Renal cortical epithelial cell (primary cell): ENCODE data around the gene PIK3AP1. TPM values are rescaled to one million over a fixed set of nuclear protein-coding genes. Genes with fewer than 3 reads are reported as not detected.
"Not testable (repeated sequence)": the region's sequence is repeated elsewhere in the genome, so short reads cannot be mapped to it uniquely, and the experiment has no call there.

Source experiments
- DNase-seq: peaks from one replicate; pipeline ENCODE4 v3.0.0-alpha.2; 2011; ENCODE audit warnings: low read depth
- total RNA-seq: library from RNA; depleted of rRNA; stranded (reverse); fragments of >200 nt; gene quantifications from 2 replicates; pipeline ENCODE4 v1.2.3, GENCODE V29; 2014

Gene PIK3AP1
- total RNA-seq, 1 donor from 2014 or later = 5.4 TPM

DNA sequence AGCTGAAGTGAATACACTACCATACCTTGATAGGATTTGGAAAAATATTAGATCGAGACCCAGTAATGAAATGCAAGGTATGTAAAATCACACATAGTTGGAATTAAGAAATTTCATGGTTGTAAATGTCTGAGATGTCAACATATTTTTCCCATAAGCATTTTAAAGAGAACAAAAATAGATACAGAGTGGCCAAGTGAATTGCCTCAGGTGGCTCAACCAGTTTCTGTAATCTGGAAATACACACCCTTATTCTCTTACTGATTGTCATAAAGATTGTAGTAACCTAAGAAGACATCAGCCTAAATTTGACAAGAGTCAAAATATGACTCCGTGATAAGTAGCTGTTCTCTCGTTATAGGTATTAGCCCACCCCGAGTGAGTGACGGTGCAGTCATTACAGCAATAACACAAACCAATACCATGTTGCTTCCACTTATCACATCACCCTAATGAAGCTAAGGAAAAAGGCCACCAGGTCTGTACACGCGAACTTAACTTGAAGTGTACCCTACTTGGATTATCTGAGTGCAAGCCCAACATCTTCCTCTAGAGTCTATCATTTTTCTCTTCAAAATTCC, 23.4 kb downstream of the PIK3AP1 start:
- no peak for DNase-seq

DNA sequence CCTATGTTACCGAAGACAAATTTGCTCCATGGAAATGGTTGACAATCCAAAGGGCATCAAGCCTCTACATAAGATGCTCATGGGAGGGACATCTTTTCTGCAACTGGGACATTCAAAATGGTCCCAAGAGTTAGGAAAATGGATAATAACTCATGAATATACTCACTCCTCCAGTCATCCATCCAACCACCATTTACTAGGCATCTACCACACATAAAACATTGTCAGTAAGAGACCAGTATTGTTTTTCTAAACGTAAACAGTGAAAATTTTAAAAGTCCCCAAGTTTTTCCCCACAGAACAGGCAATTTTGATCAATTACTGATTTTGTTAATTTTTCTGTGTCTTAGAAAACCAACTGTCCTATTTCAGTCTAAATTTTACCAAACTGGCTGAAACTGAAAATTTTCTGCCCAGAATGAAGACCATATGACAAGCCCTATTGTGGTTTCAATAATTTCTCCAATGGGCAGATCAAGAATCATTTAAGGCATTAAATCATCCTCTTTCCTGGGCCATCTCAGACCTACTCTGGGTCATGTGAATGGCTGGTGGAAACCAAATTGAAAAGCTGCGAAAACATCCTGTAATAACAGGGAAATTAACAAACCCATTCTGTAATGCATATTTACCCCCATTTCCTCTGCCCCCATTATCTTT, 24.2 kb downstream of the PIK3AP1 start:
- DNase-seq = no peak

DNA sequence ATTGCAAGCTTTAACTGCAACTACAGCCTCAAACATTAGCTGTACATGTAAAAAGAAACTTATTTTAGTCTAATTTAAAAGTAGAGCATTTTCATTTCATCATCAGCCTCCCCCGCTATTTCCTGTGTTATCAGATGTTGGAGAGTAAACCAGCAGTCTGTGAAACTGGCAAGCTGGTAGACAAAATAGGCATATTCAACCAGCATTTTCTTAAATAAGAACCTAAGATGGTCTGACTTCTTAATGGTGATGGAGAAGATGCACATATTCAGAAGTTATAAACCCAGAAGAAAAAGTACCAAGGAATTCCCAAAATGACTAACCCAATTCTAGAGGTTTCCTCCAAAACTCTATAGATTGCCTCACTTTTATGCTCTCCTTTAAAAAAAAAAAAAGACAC, 24.9 kb downstream of the PIK3AP1 start:
- DNase-seq = no peak

DNA sequence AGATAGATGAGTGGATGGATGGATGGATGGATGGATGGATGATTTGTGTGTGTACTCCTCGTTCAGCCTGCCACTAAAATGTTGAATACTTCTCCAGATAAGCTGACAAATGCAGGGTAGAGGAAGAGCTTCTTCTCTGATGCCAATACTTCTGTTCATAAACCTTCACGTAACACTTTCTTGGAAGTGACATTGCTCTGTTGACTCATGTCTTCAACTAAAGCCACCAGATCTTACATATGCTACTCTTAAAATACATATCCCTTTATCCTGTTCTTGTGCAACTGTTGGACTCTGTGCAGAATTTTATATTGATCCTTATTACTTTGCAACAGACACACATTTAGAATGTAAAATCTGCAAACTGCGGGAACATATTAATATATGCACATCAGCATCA, 26.9 kb downstream of the PIK3AP1 start:
- no peak for DNase-seq

DNA sequence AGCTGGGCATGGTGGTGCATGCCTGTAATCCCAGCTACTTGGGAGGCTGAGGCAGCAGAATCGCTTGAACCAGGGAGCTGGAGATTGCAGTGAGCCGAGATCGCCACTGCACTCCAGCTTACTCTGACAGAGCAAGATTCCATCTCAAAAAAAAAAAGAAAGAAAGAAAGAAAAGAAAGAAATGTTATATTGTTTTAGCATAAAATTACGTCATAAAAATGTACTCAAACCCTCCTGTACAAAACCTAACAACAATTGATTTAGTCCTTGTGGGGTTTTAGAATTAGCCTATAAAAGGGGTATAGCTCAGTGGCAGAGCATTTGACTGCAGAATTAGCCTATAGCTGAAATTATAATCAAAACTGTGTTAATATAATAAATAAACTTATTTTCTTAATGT, 27.9 kb downstream of the PIK3AP1 start:
- DNase-seq = no peak

DNA sequence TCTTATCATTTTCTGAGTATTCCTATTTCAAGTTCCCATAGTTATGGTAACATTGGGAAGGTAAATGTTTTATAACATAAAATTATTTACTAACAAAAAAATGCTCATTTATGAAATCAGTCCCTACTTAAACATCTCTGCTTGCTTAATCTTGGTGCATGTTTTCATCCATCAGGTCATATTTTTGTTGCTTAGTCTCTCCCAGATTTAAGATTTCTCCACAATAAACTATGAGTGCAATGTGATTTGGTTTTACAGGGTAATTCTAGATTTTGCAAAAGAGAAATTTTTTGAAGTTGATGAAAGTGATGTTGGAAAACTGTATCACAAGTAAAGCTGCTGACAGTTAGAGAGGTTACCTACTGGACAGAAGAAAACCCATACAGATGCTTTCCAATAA, 28.6 kb downstream of the PIK3AP1 start:
- DNase-seq = no peak

DNA sequence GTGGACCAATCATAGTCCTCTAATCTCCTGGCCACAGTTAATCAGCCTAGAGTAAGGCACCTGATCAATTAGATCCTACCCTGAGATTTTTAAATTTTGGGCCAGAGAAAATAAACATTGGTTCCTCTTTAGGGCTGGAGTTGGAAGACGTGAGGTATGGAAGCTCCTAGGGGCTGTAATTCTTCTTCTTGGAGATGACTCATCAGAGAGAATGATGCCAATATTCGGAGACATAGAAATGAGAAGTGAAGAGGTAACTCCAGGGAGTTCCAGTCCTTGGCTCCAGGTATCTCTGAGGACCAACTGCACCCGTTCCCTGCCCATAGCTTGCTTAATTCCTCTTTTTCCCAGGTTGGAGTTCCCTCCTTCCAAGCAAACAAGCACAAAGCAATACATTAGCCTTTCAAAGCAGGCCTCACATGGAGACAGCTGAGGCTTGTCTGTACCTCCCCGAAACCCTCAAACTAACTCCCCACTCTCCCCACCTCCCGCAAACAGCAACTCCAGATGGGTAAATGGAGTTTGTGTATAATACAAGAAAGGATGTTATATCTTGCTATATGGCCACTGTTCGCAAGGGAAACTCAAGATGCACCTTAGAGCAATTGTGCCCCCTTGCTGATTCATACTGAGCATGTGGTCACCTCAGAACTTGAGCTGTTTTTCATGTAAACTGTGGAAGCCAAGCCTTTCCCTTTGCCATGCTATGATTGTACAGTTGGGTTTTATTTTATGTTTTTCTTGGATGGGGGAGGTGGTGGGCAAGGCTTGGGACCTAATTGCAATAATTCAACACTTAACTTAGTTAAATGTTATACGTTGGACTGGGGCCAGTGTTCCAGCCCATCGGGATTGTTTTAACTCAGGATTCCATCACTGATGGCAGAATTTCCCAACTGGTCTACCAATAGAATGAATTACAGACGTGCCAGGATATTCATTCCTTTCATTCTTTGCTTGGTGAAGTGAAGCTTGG, 29.3 kb downstream of the PIK3AP1 start:
- peak; percentile 81 for DNase-seq

DNA sequence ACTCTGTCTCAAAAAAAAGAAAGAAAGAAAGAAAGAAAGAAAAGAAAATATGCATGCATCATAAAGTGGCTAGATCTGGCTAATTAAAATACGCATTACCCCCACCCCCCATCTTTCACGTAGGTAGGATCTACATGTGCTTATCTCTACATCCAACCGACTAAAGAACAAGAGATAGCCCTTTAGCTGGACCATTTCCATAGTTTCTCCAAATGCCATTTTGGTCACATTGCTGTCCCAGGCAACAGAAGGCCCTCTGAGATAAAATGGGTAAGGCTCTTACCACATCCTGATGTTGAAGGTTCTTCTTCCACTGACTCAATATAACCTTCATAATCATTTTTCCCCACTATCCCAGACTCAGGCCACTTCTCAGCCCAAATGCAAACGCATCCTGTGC, 31.5 kb downstream of the PIK3AP1 start:
- no peak for DNase-seq

DNA sequence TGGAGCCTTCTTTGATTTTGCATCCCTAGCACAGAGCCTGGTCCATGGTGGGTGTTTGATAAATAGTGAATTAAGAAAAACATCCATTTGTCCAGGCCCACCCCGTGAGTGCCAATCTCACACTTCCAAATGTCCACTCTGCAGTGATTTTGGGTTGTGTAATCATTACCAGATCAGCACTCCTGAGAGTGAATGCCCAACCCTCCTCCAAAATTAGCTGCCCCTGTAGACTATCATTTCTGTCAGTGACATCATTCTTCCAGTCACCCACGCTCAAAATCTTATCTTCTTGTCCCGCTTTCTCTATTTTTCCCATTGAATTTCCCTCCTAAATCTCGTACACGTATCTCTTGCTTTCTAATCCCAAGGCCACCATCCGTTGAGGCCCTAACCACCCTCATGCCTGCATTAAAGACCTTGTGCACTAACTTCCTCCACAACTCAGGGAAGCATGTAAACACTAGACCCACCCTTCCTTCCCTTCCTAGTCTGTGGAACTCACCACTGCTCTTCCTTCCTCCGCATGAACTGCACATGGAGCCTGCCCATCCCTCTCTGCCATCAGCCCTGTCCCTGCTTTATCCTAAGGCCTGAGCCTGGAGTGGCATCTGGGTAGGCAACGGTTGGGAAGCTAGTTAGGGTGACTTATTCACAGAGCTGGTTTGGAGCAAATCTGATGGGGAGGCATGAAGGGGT, 32.8 kb downstream of the PIK3AP1 start:
- no peak for DNase-seq

DNA sequence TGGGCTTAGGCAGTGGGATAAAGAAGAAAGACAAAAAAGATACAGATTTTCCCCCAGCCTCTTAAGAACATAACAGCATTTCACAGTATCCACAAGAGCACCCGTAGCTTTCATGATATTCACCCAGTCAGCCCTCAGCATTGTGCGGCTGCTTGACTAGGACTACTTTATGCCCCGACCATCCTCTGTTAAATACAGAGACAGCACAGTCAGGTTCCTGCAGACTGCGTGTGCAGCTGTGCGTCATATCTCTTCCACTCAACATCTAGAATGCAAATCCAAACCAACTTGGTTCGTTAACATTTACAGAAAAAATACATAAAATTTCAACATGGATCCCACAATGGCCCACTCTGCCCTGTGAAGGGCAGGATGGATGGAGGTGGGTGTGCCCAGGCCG, 33.8 kb downstream of the PIK3AP1 start:
- no peak for DNase-seq

DNA sequence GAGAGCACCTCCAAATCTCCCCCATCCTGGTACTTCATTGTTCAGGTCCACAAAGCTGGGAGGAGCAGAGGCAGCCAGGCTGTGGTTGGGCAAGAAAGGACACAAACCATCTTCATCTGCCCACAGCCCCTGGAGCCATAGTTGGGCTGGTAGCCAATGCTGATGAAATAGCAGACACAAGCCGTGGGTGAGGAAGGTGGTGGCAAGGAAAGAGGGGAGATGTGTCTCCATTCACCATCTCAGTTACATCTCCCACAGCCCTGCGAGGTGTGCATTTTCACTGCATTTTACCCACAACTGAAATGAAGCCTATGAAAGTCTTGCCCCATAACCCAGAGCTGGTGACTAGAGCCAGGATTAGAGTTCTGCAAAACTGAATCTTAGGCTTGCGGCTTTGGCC, 35.0 kb downstream of the PIK3AP1 start:
- DNase-seq = peak; percentile 33

DNA sequence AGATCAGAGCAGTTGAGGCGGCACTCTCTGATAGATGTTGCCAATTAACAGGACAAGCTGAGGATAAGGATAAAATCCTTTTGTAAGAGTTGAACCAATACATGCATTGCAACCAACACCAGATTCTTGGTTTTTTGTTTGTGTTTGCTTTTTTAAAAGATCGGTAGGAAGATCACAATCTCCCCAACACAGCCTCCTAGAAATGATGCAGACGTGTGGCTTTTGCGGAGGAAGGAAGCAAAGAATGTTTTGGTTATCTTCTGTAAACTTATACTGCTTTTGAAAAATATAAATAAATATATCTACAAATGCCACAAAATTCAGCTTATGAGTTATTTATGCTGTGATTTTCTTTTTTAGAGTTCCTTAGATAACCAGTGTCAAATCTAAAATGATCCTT, 35.5 kb downstream of the PIK3AP1 start:
- DNase-seq = no peak

DNA sequence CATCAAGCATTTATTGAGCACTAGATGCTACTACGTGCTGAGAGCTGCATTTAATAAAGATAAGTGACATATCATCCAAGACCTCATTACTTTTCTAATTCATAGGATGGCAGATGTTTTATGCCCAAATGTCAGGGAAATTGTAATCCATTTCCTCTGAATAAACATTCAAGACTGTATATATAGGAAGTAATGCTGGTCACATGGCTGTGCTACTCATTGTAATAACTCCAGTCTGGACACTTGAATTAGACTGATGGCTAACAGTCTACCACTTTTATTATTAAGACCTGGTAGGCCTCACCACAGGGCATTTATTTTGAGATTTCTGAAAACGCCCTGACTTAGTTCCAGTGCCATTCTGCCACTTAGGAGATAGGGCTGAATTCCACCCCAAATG, 36.6 kb downstream of the PIK3AP1 start:
- no peak for DNase-seq

DNA sequence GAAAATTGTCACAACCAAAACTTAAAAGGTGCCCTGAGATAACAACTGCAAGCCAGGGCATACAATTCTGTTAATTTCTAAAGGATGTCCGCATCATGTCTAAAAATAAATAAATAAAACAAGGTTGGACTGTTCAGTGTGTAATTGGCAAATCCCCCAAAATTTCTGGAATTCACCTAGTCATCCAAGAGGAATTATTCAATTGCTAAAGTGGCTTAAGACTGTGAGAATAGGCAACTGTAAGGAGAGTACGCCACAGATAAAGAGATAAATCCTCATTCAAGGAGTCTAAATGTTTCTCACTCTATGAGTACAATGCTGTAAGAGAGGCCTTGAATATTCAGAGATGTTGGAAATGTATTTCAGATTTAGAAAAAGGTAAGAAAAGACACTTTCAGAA, 37.2 kb downstream of the PIK3AP1 start:
- no peak for DNase-seq

DNA sequence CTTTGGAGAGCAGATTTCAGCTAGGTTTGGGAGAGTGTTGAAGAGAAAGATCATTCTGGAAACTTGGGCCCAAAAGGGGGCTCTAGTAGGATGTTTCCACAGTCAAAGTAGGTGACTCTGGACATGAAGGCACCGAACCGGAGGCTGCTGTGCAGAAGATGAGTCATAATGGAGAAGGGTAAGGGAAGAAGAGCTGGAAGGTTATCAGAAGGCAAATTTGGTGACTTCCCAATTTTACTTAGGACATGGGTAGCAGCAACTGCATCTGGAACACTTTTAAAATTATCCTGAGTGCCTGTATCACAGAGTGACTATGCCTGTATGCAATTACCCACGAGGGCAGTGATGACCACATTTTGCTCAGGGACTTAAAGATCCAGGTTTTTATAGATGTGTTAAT, 38.8 kb downstream of the PIK3AP1 start:
- no peak for DNase-seq

DNA sequence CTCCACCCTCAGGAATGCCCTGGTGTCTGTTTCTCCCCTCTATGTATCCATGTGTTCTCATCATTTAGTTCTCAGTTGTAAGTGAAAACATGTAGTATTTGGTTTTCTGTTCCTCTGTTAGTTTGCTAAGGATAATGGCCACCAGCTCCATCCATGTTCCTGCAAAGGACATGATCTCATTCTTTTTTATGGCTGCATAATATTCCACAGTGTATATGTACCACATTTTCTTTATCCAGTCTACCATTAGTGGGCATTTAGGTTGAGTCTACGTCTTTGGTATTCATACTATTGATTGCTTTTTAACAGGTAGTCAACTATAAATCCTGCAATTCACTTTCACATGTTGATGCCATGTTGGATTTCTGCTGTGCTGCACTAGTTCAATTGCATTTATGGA, 39.9 kb downstream of the PIK3AP1 start:
- not testable (repeated sequence) for DNase-seq

DNA sequence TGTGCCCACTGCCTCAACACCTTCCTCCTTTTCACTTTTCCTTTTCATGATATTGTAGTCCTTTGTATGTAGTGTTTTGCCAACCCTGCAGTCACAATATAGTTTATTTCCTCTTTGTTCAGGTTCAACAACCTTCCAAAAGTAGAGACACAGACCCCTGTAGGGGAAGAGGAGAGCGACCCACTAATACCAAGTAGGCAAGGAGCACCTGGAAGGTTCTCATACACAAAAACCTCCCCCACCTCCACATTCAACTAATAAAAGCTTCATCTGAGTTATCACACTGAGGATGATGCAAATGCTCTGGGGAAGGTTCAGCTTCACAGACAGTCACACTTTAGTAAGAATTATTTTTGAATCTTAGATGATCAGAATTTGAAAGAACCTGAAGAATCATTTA, 41.6 kb downstream of the PIK3AP1 start:
- DNase-seq = no peak

DNA sequence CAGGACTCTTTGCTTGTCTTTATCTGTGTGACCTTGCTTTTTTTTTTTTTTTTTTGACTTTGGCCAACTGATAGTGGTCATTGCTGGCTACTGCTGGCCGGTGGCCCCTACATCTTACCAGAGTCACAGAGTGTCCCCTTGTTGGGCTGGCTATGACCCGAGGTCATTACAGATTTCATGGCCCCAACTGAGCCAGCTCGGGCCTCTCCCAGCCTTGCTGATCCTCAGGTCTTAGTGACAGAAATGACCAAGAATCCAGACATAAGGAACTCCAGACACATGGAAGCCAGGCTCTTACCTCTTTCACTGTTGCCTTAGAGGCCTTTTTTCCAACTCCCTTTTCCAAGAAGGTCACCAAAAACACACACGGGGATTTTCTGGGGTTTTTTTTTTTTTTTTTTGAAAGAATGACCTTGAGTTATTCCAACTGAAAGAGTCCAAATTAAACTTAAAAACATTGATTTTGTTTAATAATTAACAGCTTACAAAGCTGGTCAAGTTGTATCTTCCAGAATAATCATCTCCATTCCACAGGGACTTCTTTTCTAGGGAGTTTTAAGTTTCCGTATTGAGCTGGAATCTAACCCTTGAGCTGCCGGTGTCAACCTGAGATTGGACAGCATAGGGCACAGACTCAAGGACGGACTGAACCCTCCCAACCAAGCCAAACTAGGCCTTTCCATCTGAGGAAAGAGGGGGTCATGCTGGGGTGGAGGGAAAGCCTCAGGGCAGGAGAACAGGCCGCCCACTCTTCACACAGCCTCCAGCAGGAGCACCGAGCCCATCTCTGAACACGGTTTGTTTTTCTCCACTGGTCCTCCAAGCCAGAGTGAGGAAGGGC, 43.8 kb downstream of the PIK3AP1 start:
- no peak for DNase-seq

DNA sequence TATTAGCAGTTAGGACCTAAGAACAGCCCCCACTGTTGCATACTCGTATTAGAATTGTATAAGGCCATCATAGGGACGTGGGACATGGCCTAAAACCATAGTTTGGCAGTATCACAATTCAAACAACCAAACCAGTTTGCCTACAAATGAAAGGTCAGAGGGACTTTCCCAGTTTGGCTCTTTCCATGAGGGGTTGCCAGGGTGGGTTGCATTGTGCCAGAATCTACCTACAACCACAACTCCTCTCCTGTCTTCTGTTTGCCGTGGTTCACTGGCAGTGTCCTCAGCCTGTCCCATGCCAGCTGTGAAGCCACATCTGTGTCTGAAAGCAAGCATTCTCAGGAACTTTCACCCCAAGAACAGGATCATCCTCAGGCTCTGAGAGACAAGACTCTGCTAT, 44.5 kb downstream of the PIK3AP1 start:
- no peak for DNase-seq

DNA sequence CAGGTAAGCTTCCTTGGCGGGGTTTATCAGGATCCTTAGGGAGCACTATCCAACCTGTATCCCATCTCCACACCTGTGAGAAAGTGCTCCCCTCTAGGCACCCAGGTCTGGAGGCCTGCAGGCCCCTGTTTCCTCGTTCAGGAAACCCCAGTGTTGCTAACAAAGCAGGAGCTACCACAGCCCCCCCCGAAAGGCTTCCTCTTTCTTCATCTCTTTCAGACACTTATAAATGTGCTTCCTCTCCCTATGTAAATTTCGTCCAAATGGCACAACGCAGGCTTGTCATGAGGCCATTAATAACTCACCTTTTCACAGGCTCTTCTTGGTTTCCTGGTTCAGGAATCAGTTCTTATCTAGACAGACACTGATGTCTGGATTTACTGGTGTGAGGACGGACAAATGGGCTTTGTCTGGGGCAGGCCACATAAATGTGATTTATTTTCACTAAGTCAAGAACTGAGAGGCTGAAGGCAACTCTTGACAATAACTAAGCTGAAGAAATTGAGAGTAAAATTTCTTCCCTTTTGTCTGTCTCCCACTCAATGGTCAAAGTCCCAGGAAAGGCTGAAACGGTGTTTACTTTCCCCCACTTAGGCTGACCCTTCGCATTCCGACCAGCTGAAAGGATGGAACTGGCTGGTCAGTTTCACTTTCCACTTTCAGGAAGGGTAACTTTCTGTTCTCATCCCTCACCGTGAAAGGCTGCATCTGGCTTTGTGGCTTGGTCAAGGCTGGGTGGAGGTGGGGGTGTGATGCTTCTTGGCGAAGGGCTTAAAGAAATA, 46.8 kb downstream of the PIK3AP1 start:
- DNase-seq = peak; percentile 90
